Measurements from ENCODE around the gene TDRD10. TPM values are rescaled to one million over a fixed set of nuclear protein-coding genes. Genes with fewer than 3 reads are reported as not detected.

Gene TDRD10
- total RNA-seq, 1 experiment from 2014 or later, result not detected

- no peak for DNase-seq (ENCODE audit: extremely low read depth, low read depth)
Observed at GRCh38 chr1:154574716-154575115, 72.7 kb downstream of the TDRD10 start.

- DNase-seq (ENCODE audit: extremely low read depth, low read depth), result no peak
Observed at GRCh38 chr1:154575147-154575927, 73.3 kb downstream of the TDRD10 start.

DNA sequence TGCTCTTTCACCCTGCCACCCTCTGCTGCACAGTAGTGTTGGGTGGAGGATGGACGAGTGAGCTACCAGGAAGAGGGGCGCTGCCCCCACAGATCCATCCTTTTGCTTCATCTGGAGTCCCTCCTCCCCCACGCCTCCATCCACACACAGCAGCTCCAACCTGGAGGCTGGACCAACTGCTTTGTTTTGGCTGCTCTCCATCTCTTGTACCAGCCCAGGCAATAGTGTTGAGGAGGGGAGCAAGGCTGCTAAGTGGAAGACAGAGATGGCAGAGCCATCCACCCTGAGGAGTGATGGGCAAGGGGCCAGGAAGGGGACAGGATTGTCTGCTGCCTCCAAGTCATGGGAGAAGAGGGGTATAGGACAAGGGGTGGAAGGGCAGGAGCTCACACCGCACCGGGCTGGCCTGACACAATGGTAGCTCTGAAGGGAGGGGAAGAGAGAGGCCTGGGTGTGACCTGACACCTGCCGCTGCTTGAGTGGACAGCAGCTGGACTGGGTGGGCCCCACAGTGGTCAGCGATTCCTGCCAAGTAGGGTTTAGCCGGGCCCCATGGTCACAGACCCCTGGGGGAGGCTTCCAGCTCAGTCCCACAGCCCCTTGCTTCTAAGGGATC lies 74.0 kb downstream of the TDRD10 start:
- no peak for DNase-seq (ENCODE audit: extremely low read depth, low read depth)

- no peak for DNase-seq (ENCODE audit: extremely low read depth, low read depth)
Observed at GRCh38 chr1:154577346-154578057, 75.5 kb downstream of the TDRD10 start.

DNA sequence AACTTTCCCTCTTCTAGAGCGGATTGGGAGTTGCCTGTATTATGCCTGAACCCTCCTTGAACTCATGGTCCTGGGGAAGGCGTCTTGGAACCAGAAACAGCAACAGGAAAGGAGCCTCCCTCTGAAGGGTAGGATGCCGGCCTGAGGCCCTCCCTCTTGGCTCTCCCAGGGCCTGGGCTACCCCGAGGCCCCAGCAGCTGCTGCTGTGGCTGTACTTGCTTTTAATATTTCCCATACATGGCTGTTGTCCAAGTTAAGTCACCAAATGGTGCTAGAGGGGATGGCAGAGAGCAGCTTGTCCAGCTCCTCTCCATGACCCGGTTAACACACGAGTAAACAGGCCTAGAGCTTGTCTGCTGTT lies 76.0 kb downstream of the TDRD10 start:
- no peak for DNase-seq (ENCODE audit: extremely low read depth, low read depth)

GRCh38 chr1:154579374-154579773 lies 77.4 kb downstream of the TDRD10 start:
- DNase-seq (ENCODE audit: extremely low read depth, low read depth), result no peak

GRCh38 chr1:154581766-154582165 lies 79.7 kb downstream of the TDRD10 start:
- no peak for DNase-seq (ENCODE audit: extremely low read depth, low read depth)

- no peak for DNase-seq (ENCODE audit: extremely low read depth, low read depth)
Observed at GRCh38 chr1:154582885-154583284, 80.9 kb downstream of the TDRD10 start.

- no peak for DNase-seq (ENCODE audit: extremely low read depth, low read depth)
Observed at GRCh38 chr1:154583773-154584172, 81.8 kb downstream of the TDRD10 start.

DNA sequence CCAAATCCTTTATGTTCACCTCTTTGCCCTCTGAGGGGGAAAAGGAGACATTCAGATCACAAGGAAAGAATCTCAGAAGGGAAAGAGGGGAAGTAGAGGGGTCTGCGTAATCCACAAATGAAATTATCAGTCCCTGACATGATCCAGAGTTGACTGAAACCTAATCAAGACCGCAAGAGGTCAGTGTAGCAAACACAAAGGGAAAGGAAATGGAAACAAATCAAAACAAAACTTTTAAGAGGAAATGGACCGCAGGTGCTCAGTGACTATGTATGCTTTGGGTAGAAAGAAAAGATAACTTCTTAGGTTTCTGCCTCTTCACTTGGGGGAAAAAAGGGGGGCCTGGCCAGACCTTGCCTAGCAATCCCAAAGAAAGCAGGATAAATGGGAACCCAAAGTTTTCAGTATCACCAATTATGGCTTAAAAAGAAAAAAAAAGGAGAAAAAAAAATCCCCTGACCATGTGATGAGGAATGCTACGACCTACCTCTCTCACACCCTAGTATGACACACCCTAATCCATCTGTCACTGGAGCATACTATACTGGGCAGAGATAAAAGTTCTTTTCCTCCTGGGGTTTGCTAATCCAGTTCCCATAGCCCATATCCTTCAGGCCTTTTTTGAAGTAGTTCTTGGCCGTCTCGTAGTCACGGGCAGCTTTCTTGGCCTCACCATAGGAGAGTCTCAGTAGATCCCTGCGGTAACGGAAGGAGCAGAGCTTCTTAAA lies 82.4 kb downstream of the TDRD10 start:
- no peak for DNase-seq (ENCODE audit: extremely low read depth, low read depth)

DNA sequence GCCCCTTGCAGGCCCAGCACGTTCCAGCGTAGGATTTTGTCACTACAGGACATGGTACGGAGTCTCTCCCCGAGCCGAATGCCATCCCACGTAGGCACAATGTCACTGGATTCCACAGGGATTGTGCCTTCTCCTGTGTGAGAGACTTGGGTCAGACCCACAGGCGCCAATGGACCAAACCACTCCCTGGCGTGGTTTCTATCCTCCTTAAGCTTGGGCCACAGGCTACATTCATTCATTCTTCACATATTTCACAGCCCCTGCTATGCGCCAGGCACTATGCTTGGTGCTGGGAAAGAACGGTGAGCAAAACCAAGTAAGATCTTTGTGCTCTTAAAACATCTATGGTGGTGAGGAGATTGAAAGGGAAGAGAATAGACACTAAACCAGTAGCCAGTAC lies 84.2 kb downstream of the TDRD10 start:
- no peak for DNase-seq (ENCODE audit: extremely low read depth, low read depth)

- DNase-seq (ENCODE audit: extremely low read depth, low read depth), result no peak
Observed at GRCh38 chr1:154586641-154587040, 84.6 kb downstream of the TDRD10 start.

DNA sequence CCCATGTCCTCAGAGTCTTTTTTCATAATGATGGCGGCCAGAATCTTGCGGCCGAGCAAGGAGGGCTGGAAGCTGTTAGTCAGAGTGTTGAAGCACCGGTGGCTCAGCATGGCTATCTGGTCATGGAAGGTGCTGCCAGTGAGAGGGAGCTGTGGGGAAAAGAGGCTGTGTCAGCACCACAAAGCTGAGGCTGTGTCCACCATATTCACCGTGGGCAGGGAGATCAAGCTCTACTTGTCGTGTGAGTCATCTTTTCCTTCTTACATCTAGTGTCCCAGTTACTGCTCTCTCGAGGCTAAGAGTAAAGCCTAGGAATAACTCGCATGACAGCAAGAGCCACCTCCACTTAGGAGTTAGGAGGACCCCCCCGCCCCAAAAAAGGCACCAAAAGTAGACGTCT lies 87.8 kb downstream of the TDRD10 start:
- DNase-seq (ENCODE audit: extremely low read depth, low read depth), result no peak

DNA sequence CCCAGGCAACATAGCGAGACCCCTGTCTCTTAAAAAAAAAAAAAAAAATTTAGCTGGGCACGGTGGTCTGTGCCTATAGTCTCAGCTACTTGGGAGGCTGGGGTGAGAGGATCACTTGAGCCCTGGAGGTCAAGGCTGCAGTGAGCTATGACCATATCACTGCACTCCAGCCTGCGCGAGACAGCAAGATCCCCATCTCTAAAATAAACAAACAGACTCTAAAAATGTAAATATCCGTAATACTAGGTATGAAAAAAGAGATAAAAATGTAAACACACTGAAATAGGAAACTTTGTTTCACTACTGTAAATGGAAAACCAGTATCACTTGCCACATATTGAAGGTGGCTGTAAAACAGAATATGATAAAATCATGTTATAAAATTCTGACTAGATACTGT lies 88.7 kb downstream of the TDRD10 start:
- no peak for DNase-seq (ENCODE audit: extremely low read depth, low read depth)

GRCh38 chr1:154591206-154591605 lies 89.2 kb downstream of the TDRD10 start:
- no peak for DNase-seq (ENCODE audit: extremely low read depth, low read depth)

- no peak for DNase-seq (ENCODE audit: extremely low read depth, low read depth)
Observed at GRCh38 chr1:154593390-154593789, 91.4 kb downstream of the TDRD10 start.

- DNase-seq (ENCODE audit: extremely low read depth, low read depth), result no peak
Observed at GRCh38 chr1:154594811-154595210, 92.8 kb downstream of the TDRD10 start.

GRCh38 chr1:154595621-154596020 lies 93.6 kb downstream of the TDRD10 start:
- DNase-seq (ENCODE audit: extremely low read depth, low read depth), result no peak

All from NCI-H460 (cell line).